ENCODE data around the gene MAPRE2.

GRCh38 chr18:35106845-35107148 lies 65.6 kb downstream of the MAPRE2 start:
- TF ChIP-seq CTCF (IDR thresholded peaks at IDR 0.05; ENCODE audit: low read length) (no peak), EZH2 (IDR thresholded peaks at IDR 0.05; ENCODE audit: borderline replicate concordance, low read length) (no peak)

All from OCI-LY1 (cell line).